Subcutaneous adipose tissue (tissue), 4 donors: ENCODE data around the gene SEMA3G. TPM values are rescaled to one million over a fixed set of nuclear protein-coding genes. Genes with fewer than 3 reads are reported as not detected.

Source experiments
- total RNA-seq, 4 donors: library from RNA; depleted of rRNA; stranded (reverse); fragments of >200 nt; gene quantifications; one replicate each; pipeline ENCODE4 v1.1.0, GENCODE V29; 2016
- TF ChIP-seq, protein P1 (sequence below): fragments of 450-650 bp; IDR thresholded peaks from one replicate; pipeline ENCODE4 v1.5.1; 2016; ENCODE audit warnings: low read depth, mild to moderate bottlenecking, control low read depth, antibody characterized with exemption, moderate library complexity

Gene SEMA3G
- total RNA-seq, 4 donors from 2014 or later, result 97.3 to 373 (median 164) TPM

GRCh38 chr3:52387481-52387880 lies 57.4 kb downstream of the SEMA3G start:
- TF ChIP-seq, protein P1, sequence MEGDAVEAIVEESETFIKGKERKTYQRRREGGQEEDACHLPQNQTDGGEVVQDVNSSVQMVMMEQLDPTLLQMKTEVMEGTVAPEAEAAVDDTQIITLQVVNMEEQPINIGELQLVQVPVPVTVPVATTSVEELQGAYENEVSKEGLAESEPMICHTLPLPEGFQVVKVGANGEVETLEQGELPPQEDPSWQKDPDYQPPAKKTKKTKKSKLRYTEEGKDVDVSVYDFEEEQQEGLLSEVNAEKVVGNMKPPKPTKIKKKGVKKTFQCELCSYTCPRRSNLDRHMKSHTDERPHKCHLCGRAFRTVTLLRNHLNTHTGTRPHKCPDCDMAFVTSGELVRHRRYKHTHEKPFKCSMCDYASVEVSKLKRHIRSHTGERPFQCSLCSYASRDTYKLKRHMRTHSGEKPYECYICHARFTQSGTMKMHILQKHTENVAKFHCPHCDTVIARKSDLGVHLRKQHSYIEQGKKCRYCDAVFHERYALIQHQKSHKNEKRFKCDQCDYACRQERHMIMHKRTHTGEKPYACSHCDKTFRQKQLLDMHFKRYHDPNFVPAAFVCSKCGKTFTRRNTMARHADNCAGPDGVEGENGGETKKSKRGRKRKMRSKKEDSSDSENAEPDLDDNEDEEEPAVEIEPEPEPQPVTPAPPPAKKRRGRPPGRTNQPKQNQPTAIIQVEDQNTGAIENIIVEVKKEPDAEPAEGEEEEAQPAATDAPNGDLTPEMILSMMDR, result no peak

DNA sequence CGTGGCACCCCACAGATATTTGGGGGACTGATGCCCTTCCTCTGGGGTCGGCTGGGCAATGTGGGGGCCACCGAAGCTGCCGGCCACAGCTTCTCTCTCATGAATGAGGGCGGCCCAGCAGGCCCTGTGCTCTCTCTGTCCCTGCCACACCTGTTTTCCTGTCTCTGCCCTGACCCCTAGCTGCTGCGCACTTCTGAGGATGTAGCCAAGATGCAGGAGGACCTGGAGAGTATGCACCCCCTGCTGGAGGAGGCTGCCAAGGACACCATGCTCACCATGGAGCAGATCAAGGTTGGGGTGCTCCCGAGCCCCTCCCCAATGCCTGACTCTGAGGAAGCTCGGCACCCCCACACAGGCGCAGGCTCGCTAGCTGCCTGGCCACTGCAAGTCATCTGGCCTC lies 59.7 kb downstream of the SEMA3G start:
- TF ChIP-seq, protein P1, result no peak

DNA sequence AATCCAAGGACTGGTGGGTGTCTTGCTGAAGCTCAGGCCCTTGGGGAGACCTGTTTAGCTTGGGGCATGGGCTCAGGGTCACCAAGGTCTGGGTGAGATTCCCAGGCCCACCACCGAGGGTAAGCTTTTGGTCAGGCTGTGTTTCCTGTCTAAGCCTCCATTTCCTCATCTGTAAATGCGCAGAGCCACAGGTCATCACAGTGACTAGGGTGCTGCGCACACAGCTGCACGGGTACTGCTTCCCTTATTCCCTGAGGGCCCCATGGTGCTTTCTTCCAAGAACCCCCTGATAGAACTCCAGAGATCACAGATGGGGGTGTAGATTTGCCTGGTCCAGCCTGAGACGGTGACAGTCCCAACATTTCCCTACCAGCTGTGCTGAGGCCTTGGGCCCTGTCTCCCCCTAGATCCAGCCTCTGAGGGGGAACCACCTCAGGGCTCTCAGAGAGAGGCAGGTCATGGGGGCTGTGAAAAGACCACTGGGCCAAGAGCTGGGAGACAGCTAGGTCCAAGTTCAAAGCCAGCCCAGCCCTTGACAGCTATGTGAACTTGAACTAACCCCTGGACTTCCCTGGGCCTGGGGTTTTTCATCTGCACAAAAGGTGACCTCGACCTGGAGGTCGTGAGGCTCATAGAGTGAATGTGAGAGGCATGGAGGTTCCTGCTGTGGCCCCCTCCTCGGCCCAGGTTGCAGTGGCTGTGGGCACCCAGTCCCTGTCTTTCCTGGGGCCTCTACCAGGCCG lies 60.7 kb downstream of the SEMA3G start:
- TF ChIP-seq, protein P1, result no peak

DNA sequence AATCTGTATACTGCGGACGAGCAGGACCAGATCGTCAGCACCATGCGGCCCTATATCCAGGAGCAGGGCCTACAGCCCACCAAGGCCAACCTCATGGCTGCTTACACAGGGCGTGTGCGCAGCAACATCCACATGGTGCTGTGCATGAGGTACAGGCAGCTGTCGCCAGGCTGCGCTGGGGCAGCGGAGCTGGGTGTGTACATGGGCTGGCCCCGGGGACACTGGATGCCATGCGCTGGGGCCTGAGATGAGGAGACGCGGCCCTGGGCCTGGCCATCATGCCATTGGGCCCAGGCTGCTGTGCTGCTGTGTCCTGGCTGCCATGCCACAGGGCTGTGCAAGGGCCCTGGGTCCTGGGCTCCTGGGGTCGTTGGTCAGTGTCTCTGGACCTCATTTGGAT lies 61.5 kb downstream of the SEMA3G start:
- TF ChIP-seq, protein P1, result no peak

Other genes starting within 250 kb of the SEMA3G start
- 10 to 100 TPM; 25.8 to 44.3 (median 39.0) TPM for gene ALAS1, start 246.9 kb downstream of the SEMA3G start, total RNA-seq
- gene TLR9, start 219.5 kb downstream of the SEMA3G start, total RNA-seq, result not detected
- 100 to 1,000 TPM in 3 of 4 donors, 10 to 100 TPM in 1; 50.4 to 129 (median 122) TPM for gene TWF2, start 205.9 kb downstream of the SEMA3G start, total RNA-seq
- 10 to 100 TPM; 13.0 to 44.7 (median 35.3) TPM for gene PPM1M, start 199.3 kb downstream of the SEMA3G start, total RNA-seq
- 10 to 100 TPM; 48.3 to 56.5 (median 51.6) TPM for gene WDR82, start 166.5 kb downstream of the SEMA3G start, total RNA-seq
- gene GLYCTK, start 157.3 kb downstream of the SEMA3G start, total RNA-seq, result 10 to 100 TPM in 3 of 4 donors, 1 to 10 TPM in 1; 7.2 to 72.0 (median 38.9) TPM
- 10 to 100 TPM in 3 of 4 donors, 1 to 10 TPM in 1; 9.5 to 30.3 (median 14.6) TPM for gene DNAH1, start 128.8 kb downstream of the SEMA3G start, total RNA-seq
- 10 to 100 TPM; 46.1 to 61.4 (median 55.0) TPM for gene BAP1, start 35.1 kb downstream of the SEMA3G start, total RNA-seq
- 10 to 100 TPM in 3 of 4 donors, 1 to 10 TPM in 1; 9.5 to 17.3 (median 13.0) TPM for gene PHF7, start 34.4 kb downstream of the SEMA3G start, total RNA-seq
- 1 to 10 TPM in 2 of 4 donors, not detected in 2; 1.7 to 3.7 TPM for gene TNNC1, start 8.9 kb upstream of the SEMA3G start, total RNA-seq
- 100 to 1,000 TPM in 1 of 4 donors, 10 to 100 TPM in 3; 52.7 to 105 (median 71.5) TPM for gene NISCH, start 10.5 kb upstream of the SEMA3G start, total RNA-seq
- gene STAB1, start 50.2 kb upstream of the SEMA3G start, total RNA-seq, result 100 to 1,000 TPM; 147 to 268 (median 218) TPM
- gene NT5DC2, start 88.8 kb upstream of the SEMA3G start, total RNA-seq, result 10 to 100 TPM; 11.6 to 29.8 (median 20.7) TPM
- 1 to 10 TPM; 1.5 to 4.9 (median 2.3) TPM for gene UQCC5, start 91.5 kb upstream of the SEMA3G start, total RNA-seq
- 100 to 1,000 TPM in 2 of 4 donors, 10 to 100 TPM in 2; 92.7 to 125 (median 104) TPM for gene PBRM1, start 240.8 kb upstream of the SEMA3G start, total RNA-seq
- gene GNL3, start 240.9 kb upstream of the SEMA3G start, total RNA-seq, result 10 to 100 TPM; 37.3 to 90.5 (median 59.5) TPM